ENCODE measurements around the gene MMP24OS. TPM values are rescaled to one million over a fixed set of nuclear protein-coding genes. Genes with fewer than 3 reads are reported as not detected.

MMP24OS gene
- total RNA-seq, 1 experiment from 2014 or later: 59.6 TPM

- DNase-seq (ENCODE audit: low read depth, low spot score): no peak
- intact Hi-C loops (cut with micrococcal nuclease): no loop called here
- no peaks in the 10 kb centered on the region for H4K20me1 ChIP-seq (ENCODE audit: insufficient read depth)
- ATAC-seq: no peak
- no peaks in the 10 kb centered on the region for H3K9me3 ChIP-seq (ENCODE audit: control insufficient read depth in 1 of 2, insufficient read depth in 1 of 2, low read depth in 1 of 2, low read length in 2 of 2)
- no peak overlapping the region for H3K9ac ChIP-seq (ENCODE audit: low read length)
- no TSS peak for BruUV-seq (replicated peaks)
- TF ChIP-seq POLR2A (IDR thresholded peaks at IDR 0.05; ENCODE audit: borderline replicate concordance, extremely low read depth, insufficient read depth, insufficient read length) (no peak), CEBPB (IDR thresholded peaks at IDR 0.05; ENCODE audit: low read depth) (no peak), EGR1 (IDR thresholded peaks at IDR 0.05; ENCODE audit: low read depth) (no peak), CBX3 (IDR thresholded peaks at IDR 0.05; ENCODE audit: low read depth) (no peak), YY1 (IDR thresholded peaks at IDR 0.05; ENCODE audit: extremely low read depth, insufficient replicate concordance, low read depth, low read length) (no peak), EZH2phosphoT487 (IDR thresholded peaks at IDR 0.05; ENCODE audit: borderline replicate concordance) (no peak), RAD21 (IDR thresholded peaks at IDR 0.05; ENCODE audit: low read depth) (no peak), ZFX (IDR thresholded peaks at IDR 0.05) (no peak), SIN3A (IDR thresholded peaks at IDR 0.05; ENCODE audit: low read depth) (no peak), FOSL1 (IDR thresholded peaks at IDR 0.05; ENCODE audit: low read depth) (no peak), ATF3 (IDR thresholded peaks at IDR 0.05) (no peak), TCF7L2 (IDR thresholded peaks at IDR 0.05; ENCODE audit: borderline replicate concordance, extremely low read depth, insufficient read depth, insufficient read length) (no peak), SP1 (IDR thresholded peaks at IDR 0.05; ENCODE audit: low read depth) (no peak), ELF1 (IDR thresholded peaks at IDR 0.05; ENCODE audit: borderline replicate concordance, low read depth) (no peak), SRF (IDR thresholded peaks at IDR 0.05; ENCODE audit: low read depth) (no peak)
- TF ChIP-seq, protein P1, sequence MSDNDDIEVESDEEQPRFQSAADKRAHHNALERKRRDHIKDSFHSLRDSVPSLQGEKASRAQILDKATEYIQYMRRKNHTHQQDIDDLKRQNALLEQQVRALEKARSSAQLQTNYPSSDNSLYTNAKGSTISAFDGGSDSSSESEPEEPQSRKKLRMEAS (IDR thresholded peaks at IDR 0.05): no peak
- TF ChIP-seq, protein P2, sequence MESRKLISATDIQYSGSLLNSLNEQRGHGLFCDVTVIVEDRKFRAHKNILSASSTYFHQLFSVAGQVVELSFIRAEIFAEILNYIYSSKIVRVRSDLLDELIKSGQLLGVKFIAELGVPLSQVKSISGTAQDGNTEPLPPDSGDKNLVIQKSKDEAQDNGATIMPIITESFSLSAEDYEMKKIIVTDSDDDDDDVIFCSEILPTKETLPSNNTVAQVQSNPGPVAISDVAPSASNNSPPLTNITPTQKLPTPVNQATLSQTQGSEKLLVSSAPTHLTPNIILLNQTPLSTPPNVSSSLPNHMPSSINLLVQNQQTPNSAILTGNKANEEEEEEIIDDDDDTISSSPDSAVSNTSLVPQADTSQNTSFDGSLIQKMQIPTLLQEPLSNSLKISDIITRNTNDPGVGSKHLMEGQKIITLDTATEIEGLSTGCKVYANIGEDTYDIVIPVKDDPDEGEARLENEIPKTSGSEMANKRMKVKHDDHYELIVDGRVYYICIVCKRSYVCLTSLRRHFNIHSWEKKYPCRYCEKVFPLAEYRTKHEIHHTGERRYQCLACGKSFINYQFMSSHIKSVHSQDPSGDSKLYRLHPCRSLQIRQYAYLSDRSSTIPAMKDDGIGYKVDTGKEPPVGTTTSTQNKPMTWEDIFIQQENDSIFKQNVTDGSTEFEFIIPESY (IDR thresholded peaks at IDR 0.05; ENCODE audit: extremely low read depth, insufficient replicate concordance, low read length): no peak
- TF ChIP-seq, protein P3, sequence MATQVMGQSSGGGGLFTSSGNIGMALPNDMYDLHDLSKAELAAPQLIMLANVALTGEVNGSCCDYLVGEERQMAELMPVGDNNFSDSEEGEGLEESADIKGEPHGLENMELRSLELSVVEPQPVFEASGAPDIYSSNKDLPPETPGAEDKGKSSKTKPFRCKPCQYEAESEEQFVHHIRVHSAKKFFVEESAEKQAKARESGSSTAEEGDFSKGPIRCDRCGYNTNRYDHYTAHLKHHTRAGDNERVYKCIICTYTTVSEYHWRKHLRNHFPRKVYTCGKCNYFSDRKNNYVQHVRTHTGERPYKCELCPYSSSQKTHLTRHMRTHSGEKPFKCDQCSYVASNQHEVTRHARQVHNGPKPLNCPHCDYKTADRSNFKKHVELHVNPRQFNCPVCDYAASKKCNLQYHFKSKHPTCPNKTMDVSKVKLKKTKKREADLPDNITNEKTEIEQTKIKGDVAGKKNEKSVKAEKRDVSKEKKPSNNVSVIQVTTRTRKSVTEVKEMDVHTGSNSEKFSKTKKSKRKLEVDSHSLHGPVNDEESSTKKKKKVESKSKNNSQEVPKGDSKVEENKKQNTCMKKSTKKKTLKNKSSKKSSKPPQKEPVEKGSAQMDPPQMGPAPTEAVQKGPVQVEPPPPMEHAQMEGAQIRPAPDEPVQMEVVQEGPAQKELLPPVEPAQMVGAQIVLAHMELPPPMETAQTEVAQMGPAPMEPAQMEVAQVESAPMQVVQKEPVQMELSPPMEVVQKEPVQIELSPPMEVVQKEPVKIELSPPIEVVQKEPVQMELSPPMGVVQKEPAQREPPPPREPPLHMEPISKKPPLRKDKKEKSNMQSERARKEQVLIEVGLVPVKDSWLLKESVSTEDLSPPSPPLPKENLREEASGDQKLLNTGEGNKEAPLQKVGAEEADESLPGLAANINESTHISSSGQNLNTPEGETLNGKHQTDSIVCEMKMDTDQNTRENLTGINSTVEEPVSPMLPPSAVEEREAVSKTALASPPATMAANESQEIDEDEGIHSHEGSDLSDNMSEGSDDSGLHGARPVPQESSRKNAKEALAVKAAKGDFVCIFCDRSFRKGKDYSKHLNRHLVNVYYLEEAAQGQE (IDR thresholded peaks at IDR 0.05; ENCODE audit: low read depth): no peak
- TF ChIP-seq, protein P4, sequence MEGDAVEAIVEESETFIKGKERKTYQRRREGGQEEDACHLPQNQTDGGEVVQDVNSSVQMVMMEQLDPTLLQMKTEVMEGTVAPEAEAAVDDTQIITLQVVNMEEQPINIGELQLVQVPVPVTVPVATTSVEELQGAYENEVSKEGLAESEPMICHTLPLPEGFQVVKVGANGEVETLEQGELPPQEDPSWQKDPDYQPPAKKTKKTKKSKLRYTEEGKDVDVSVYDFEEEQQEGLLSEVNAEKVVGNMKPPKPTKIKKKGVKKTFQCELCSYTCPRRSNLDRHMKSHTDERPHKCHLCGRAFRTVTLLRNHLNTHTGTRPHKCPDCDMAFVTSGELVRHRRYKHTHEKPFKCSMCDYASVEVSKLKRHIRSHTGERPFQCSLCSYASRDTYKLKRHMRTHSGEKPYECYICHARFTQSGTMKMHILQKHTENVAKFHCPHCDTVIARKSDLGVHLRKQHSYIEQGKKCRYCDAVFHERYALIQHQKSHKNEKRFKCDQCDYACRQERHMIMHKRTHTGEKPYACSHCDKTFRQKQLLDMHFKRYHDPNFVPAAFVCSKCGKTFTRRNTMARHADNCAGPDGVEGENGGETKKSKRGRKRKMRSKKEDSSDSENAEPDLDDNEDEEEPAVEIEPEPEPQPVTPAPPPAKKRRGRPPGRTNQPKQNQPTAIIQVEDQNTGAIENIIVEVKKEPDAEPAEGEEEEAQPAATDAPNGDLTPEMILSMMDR (IDR thresholded peaks at IDR 0.05 in 2 of 3, conservative IDR thresholded peaks at IDR 0.05 in 1 of 3; ENCODE audit: borderline replicate concordance in 1 of 3, insufficient read depth in 1 of 3, low read depth in 2 of 3, low read length in 2 of 3): no peak
- ChIA-PET RAD21 (ENCODE audit: low non-redundant PET in 1 of 2, low total read pairs in 2 of 2, uncharacterized antibody in 2 of 2, unreplicated experiment in 2 of 2) (no interaction called here), CTCF (interaction anchor here (1.6 kb wide), 1 partner anchor 127 kb away, joined by 8 read pairs; no protein-coding TSS in a partner anchor), POLR2A (no interaction called here)
- H3K4me1 ChIP-seq (ENCODE audit: control insufficient read depth in 1 of 2, insufficient read depth in 2 of 2, low read length in 2 of 2): peaks cover 4 to 13% of the 10 kb centered on the region in 2 experiments; a peak in 3 of 4 replicates
- no peak overlapping the region for H3K27ac ChIP-seq (ENCODE audit: low read depth, low read length)
- no peaks in the 10 kb centered on the region for H3K9me2 ChIP-seq (ENCODE audit: insufficient read depth)
- H2AFZ ChIP-seq (ENCODE audit: low read depth, low read length, poor library complexity, severe bottlenecking): no peak overlapping the region
- peaks cover 12% of the 10 kb centered on the region; the same call in 1 of the 2 replicates for H3K79me2 ChIP-seq (ENCODE audit: insufficient read depth, low read length)
- H3K4me3 ChIP-seq (replicated peaks in 1 of 2; ENCODE audit: low read depth in 1 of 2, low read length in 2 of 2): no peak overlapping the region
- H3K27me3 ChIP-seq (ENCODE audit: insufficient read depth, low read length): no peaks in the 10 kb centered on the region
- H3K4me2 ChIP-seq (ENCODE audit: low read length): no peak overlapping the region
- H3K36me3 ChIP-seq (ENCODE audit: control insufficient read depth in 1 of 2, insufficient read depth in 2 of 2, low read length in 2 of 2): peaks cover 5 to 9% of the 10 kb centered on the region in 2 experiments; a peak in 3 of 4 replicates
Observed at GRCh38 chr20:35271904-35272303, 6.0 kb downstream of the MMP24OS start.

Measured in HCT116 (cell line).